CD4-positive, alpha-beta T cell treated with Interleukin-1 beta for 1 hour (primary cell): Measurements from ENCODE around the gene CEACAM18.
A peak's percentile ranks its signal among the peaks of the same experiment; 100 is the strongest.
"Not testable (repeated sequence)": the region's sequence is repeated elsewhere in the genome, so short reads cannot be mapped to it uniquely, and the experiment has no call there.

Experiments used
- DNase-seq, 2 donors: peaks; one replicate each; pipeline ENCODE4 v3.0.0-alpha.2; 2020 to 2022

The CEACAM18 gene

GRCh38 chr19:51462276-51462675, 16.1 kb upstream of the CEACAM18 start:
- no peak for DNase-seq

- no peak for DNase-seq
Observed at GRCh38 chr19:51462681-51463080, 15.7 kb upstream of the CEACAM18 start.

GRCh38 chr19:51463976-51464581, 14.3 kb upstream of the CEACAM18 start:
- DNase-seq = not testable (repeated sequence)

GRCh38 chr19:51466723-51467122, 11.6 kb upstream of the CEACAM18 start:
- no peak for DNase-seq

- DNase-seq = no peak
Observed at GRCh38 chr19:51467864-51468544, 10.3 kb upstream of the CEACAM18 start.

GRCh38 chr19:51468545-51468920, 9.8 kb upstream of the CEACAM18 start:
- no peak for DNase-seq

GRCh38 chr19:51469162-51469561, 9.2 kb upstream of the CEACAM18 start:
- no peak for DNase-seq

- DNase-seq = no peak
Observed at GRCh38 chr19:51469629-51470028, 8.7 kb upstream of the CEACAM18 start.

- DNase-seq = no peak
Observed at GRCh38 chr19:51470966-51471365, 7.4 kb upstream of the CEACAM18 start.

GRCh38 chr19:51471527-51471926, 6.8 kb upstream of the CEACAM18 start:
- DNase-seq = no peak

- no peak for DNase-seq
Observed at GRCh38 chr19:51472607-51473006, 5.7 kb upstream of the CEACAM18 start.

GRCh38 chr19:51473009-51473707, 5.2 kb upstream of the CEACAM18 start:
- DNase-seq = peak; percentile 72 to 74

- no peak for DNase-seq
Observed at GRCh38 chr19:51476164-51476563, 2.2 kb upstream of the CEACAM18 start.

- DNase-seq = no peak
Observed at GRCh38 chr19:51477344-51477743, 995 bp upstream of the CEACAM18 start.

GRCh38 chr19:51479531-51480331, 1.4 kb downstream of the CEACAM18 start:
- no peak for DNase-seq

- DNase-seq = no peak
Observed at GRCh38 chr19:51480590-51480989, 2.3 kb downstream of the CEACAM18 start.

GRCh38 chr19:51485960-51486660, 7.8 kb downstream of the CEACAM18 start:
- DNase-seq = no peak

- DNase-seq = no peak
Observed at GRCh38 chr19:51488491-51488890, 10.2 kb downstream of the CEACAM18 start.

- DNase-seq = no peak
Observed at GRCh38 chr19:51489113-51489512, 10.8 kb downstream of the CEACAM18 start.

- DNase-seq = no peak
Observed at GRCh38 chr19:51490676-51491075, 12.3 kb downstream of the CEACAM18 start.

- DNase-seq = no peak
Observed at GRCh38 chr19:51491586-51491985, 13.2 kb downstream of the CEACAM18 start.

- no peak for DNase-seq
Observed at GRCh38 chr19:51493776-51494175, 15.4 kb downstream of the CEACAM18 start.

GRCh38 chr19:51497666-51498065, 19.3 kb downstream of the CEACAM18 start:
- no peak for DNase-seq
